22Rv1 (cell line): ENCODE measurements around the gene FOXG1.

Experiments
- ZFX ChIP-seq: fragments of 450-650 bp; IDR thresholded peaks from 2 replicates; pipeline ENCODE4 v1.6.1; 2017; ENCODE audit warnings: antibody characterized with exemption, borderline replicate concordance
- TF ChIP-seq, protein P1 (sequence below): fragments of 450-650 bp; IDR thresholded peaks from 2 replicates; pipeline ENCODE4 v1.5.1; 2017; ENCODE audit warnings: mild to moderate bottlenecking

DNA sequence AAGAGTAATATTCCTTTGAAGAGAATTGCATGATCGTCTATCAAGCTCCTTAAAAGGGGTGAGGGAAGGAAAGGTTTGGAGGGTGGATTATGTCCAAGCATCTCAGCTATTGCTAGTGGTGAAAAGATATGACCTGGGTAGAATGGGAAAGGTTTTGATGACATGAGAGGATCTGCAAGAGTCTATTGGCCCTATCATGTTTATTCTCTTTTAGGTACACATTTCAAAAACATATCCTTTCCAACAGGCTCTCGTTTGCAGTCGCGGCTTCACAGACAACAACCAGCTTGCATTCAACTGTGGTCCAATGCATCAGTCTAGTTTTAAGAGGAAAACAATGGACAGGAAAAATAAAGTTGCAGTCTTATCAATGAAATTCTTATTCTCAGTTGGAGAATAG is 17.1 kb downstream of the FOXG1 start:
- TF ChIP-seq, protein P1, sequence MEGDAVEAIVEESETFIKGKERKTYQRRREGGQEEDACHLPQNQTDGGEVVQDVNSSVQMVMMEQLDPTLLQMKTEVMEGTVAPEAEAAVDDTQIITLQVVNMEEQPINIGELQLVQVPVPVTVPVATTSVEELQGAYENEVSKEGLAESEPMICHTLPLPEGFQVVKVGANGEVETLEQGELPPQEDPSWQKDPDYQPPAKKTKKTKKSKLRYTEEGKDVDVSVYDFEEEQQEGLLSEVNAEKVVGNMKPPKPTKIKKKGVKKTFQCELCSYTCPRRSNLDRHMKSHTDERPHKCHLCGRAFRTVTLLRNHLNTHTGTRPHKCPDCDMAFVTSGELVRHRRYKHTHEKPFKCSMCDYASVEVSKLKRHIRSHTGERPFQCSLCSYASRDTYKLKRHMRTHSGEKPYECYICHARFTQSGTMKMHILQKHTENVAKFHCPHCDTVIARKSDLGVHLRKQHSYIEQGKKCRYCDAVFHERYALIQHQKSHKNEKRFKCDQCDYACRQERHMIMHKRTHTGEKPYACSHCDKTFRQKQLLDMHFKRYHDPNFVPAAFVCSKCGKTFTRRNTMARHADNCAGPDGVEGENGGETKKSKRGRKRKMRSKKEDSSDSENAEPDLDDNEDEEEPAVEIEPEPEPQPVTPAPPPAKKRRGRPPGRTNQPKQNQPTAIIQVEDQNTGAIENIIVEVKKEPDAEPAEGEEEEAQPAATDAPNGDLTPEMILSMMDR: no peak
- no peak for TF ChIP-seq ZFX
